HCT116 (cell line): ENCODE measurements around the gene NKX1-1. TPM values are rescaled to one million over a fixed set of nuclear protein-coding genes. Genes with fewer than 3 reads are reported as not detected.

Source experiments
- ATAC-seq: fragments of 200-7000 bp; cut with Tn5 transposase; 2 replicates; pipeline ENCODE4 v1.9.1; 2020; ENCODE audit warnings: mild to moderate bottlenecking, moderate library complexity
- BruUV-seq: library from RNA; stranded (reverse); fragments of 400-500 nt; replicated peaks from 2 replicates; lab custom pipeline; 2021; lab: Mats Ljungman, UMichigan
- CTCF ChIA-PET: fragments of 300-600 bp; sonication (Branson Sonifier 250); formaldehyde crosslinking; loops from one replicate; lab custom pipeline; 2021; ENCODE audit warnings: antibody characterized with exemption; lab: Charles Lee
- POLR2A ChIA-PET: fragments of 300-600, 350-600 bp; sonication (Branson Sonifier 250); formaldehyde crosslinking; loops from one replicate; lab custom pipeline; 2021; ENCODE audit warnings: antibody characterized with exemption; lab: Charles Lee
- RAD21 ChIA-PET, 2 experiments: fragments of 300-600 bp; sonication (Branson Sonifier 250); formaldehyde crosslinking; loops; one replicate each; lab custom pipeline; 2023; ENCODE audit warnings: low total read pairs in 2 of 2; ENCODE audit not compliant: uncharacterized antibody in 2 of 2, unreplicated experiment in 2 of 2, low non-redundant PET in 1 of 2; lab: Charles Lee
- DNase-seq: peaks from one replicate; pipeline ENCODE4 v3.0.0-alpha.2; 2010; ENCODE audit warnings: low read depth, low spot score
- H2AFZ ChIP-seq: fragments of 200-600 bp; shearing (Covaris generic), sonication (generic); 2 replicates; pipeline ENCODE4 v1.6.1; 2017; ENCODE audit warnings: low read depth, mixed run types, mixed read lengths, antibody characterized with exemption, low read length; ENCODE audit not compliant: poor library complexity, severe bottlenecking
- H3K27ac ChIP-seq: 2 replicates; pipeline ENCODE4 v1.5.1; 2012; ENCODE audit warnings: low read depth, low read length
- H3K27me3 ChIP-seq: fragments of 200-600 bp; sonication (generic); 2 replicates; pipeline ENCODE4 v1.6.1; 2016; ENCODE audit warnings: mixed run types, low read length, mixed read lengths; ENCODE audit not compliant: insufficient read depth
- H3K36me3 ChIP-seq, 2 experiments: fragments of 200-500 bp in 1 of 2; fragments of 200-600 bp in 1 of 2; sonication (Bioruptor generic) in 1 of 2; sonication (generic) in 1 of 2; 2 replicates each; pipeline versions ENCODE4 v1.5.1 to v1.6.1; 2014 to 2016; ENCODE audit warnings: low read length in 2 of 2, inconsistent platforms in 1 of 2, mixed read lengths in 1 of 2, mixed run types in 1 of 2; ENCODE audit not compliant: insufficient read depth in 2 of 2, control insufficient read depth in 1 of 2
- H3K4me1 ChIP-seq, 2 experiments: fragments of 200-600 bp in 1 of 2; sonication (generic) in 1 of 2; 2 replicates each; pipeline versions ENCODE4 v1.5.1 to v1.6.1; 2012 to 2017; ENCODE audit warnings: low read length in 2 of 2, inconsistent platforms in 1 of 2, mild to moderate bottlenecking in 1 of 2, mixed read lengths in 1 of 2, mixed run types in 1 of 2, moderate library complexity in 1 of 2; ENCODE audit not compliant: insufficient read depth in 2 of 2, control insufficient read depth in 1 of 2
- H3K4me2 ChIP-seq: fragments of 200-600 bp; sonication (generic); 2 replicates; pipeline ENCODE4 v1.6.1; 2017; ENCODE audit warnings: mixed run types, low read length, mixed read lengths
- H3K4me3 ChIP-seq, 2 experiments: fragments of 200-600 bp in 1 of 2; sonication (generic) in 1 of 2; replicated peaks in 1 of 2; 2 replicates each; pipeline ENCODE4 v1.5.1; 2011 to 2016; ENCODE audit warnings: low read length in 2 of 2, control low read depth in 1 of 2, low read depth in 1 of 2, mild to moderate bottlenecking in 1 of 2, mixed read lengths in 1 of 2, mixed run types in 1 of 2
- H3K79me2 ChIP-seq: fragments of 200-600 bp; sonication (generic); 2 replicates; pipeline ENCODE4 v1.6.1; 2017; ENCODE audit warnings: mild to moderate bottlenecking, mixed run types, low read length, moderate library complexity, mixed read lengths; ENCODE audit not compliant: insufficient read depth
- H3K9ac ChIP-seq: fragments of 200-600 bp; sonication (generic); 2 replicates; pipeline ENCODE4 v1.6.1; 2016; ENCODE audit warnings: low read length, mixed read lengths
- H3K9me2 ChIP-seq: fragments of 200-600 bp; sonication (generic), shearing (Covaris generic); 2 replicates; pipeline ENCODE4 v1.6.1; 2017; ENCODE audit warnings: mixed run types, mild to moderate bottlenecking, moderate library complexity; ENCODE audit not compliant: insufficient read depth
- H3K9me3 ChIP-seq, 2 experiments: fragments of 200-500 bp in 1 of 2; fragments of 200-600 bp in 1 of 2; sonication (Bioruptor generic) in 1 of 2; sonication (generic) in 1 of 2; 2 replicates each; pipeline ENCODE4 v1.6.1; 2014 to 2017; ENCODE audit warnings: low read length in 2 of 2, mixed read lengths in 2 of 2, inconsistent platforms in 1 of 2, low read depth in 1 of 2, mild to moderate bottlenecking in 1 of 2, mixed run types in 1 of 2, moderate library complexity in 1 of 2; ENCODE audit not compliant: control insufficient read depth in 1 of 2, insufficient read depth in 1 of 2
- H4K20me1 ChIP-seq: fragments of 200-600 bp; sonication (generic), shearing (Covaris generic); 2 replicates; pipeline ENCODE4 v1.6.1; 2017; ENCODE audit warnings: mixed run types, mild to moderate bottlenecking, moderate library complexity; ENCODE audit not compliant: insufficient read depth
- CEBPB ChIP-seq: IDR thresholded peaks from 2 replicates; pipeline ENCODE4 v1.6.1; 2012; ENCODE audit warnings: low read depth
- ELF1 ChIP-seq: IDR thresholded peaks from 2 replicates; pipeline ENCODE4 v1.6.1; 2012; ENCODE audit warnings: low read depth, borderline replicate concordance
- EZH2 ChIP-seq: fragments of 200-600 bp; sonication (generic); IDR thresholded peaks from 2 replicates; pipeline ENCODE4 v1.6.1; 2017; ENCODE audit warnings: antibody characterized with exemption, mixed run types
- EZH2phosphoT487 ChIP-seq: fragments of 200-600 bp; IDR thresholded peaks from 2 replicates; pipeline ENCODE4 v1.6.1; 2018; ENCODE audit warnings: antibody characterized with exemption, borderline replicate concordance
- FOSL1 ChIP-seq: IDR thresholded peaks from 2 replicates; pipeline ENCODE4 v1.6.1; 2012; ENCODE audit warnings: low read depth
- JUND ChIP-seq: IDR thresholded peaks from 2 replicates; pipeline ENCODE4 v1.6.1; 2012
- POLR2AphosphoS5 ChIP-seq: IDR thresholded peaks from 2 replicates; pipeline ENCODE4 v1.6.1; 2011; ENCODE audit warnings: mild to moderate bottlenecking, low read depth, low read length, moderate library complexity
- RAD21 ChIP-seq: IDR thresholded peaks from 2 replicates; pipeline ENCODE4 v1.6.1; 2012; ENCODE audit warnings: low read depth, mild to moderate bottlenecking
- SIN3A ChIP-seq: IDR thresholded peaks from 2 replicates; pipeline ENCODE4 v1.6.1; 2012; ENCODE audit warnings: low read depth
- SP1 ChIP-seq: IDR thresholded peaks from 2 replicates; pipeline ENCODE4 v1.6.1; 2012; ENCODE audit warnings: low read depth
- TCF7L2 ChIP-seq: IDR thresholded peaks from 2 replicates; pipeline ENCODE4 v1.7.0; 2011; ENCODE audit warnings: borderline replicate concordance, inconsistent platforms; ENCODE audit not compliant: insufficient read depth, insufficient read length; ENCODE audit errors: extremely low read depth
- ZFX ChIP-seq: fragments of 450-650 bp; IDR thresholded peaks from 2 replicates; pipeline ENCODE4 v1.6.1; 2017
- ZNF274 ChIP-seq: fragments of 200-500 bp; sonication (Bioruptor generic); IDR thresholded peaks from 2 replicates; pipeline ENCODE4 v1.6.1; 2014; ENCODE audit warnings: mild to moderate bottlenecking, low read depth, low read length, inconsistent platforms
- intact Hi-C: fragments of 100-400 bp; cut with micrococcal nuclease; formaldehyde crosslinking; loops from 2 replicates; pipeline ENCODE4 v1.10.0; 2022
- total RNA-seq: library from RNA; stranded (reverse); gene quantifications from one replicate; pipeline ENCODE4 v1.2.1, GENCODE V29; 2021; ENCODE audit not compliant: unreplicated experiment
- TF ChIP-seq, protein P1 (sequence below): IDR thresholded peaks from 2 replicates; pipeline ENCODE4 v1.6.1; 2012
- TF ChIP-seq, protein P2 (sequence below), 3 experiments: fragments of 200-600 bp in 1 of 3; sonication (generic) in 1 of 3; IDR thresholded peaks in 2 of 3; conservative IDR thresholded peaks in 1 of 3; 2 replicates each; pipeline ENCODE4 v1.5.1; 2012 to 2017; ENCODE audit warnings: low read depth in 2 of 3, low read length in 2 of 3, antibody characterized with exemption in 1 of 3, borderline replicate concordance in 1 of 3, control low read depth in 1 of 3, mild to moderate bottlenecking in 1 of 3, mixed read lengths in 1 of 3, mixed run types in 1 of 3, moderate library complexity in 1 of 3; ENCODE audit not compliant: insufficient read depth in 1 of 3

NKX1-1 gene
- total RNA-seq, 1 experiment from 2014 or later = not detected

DNA sequence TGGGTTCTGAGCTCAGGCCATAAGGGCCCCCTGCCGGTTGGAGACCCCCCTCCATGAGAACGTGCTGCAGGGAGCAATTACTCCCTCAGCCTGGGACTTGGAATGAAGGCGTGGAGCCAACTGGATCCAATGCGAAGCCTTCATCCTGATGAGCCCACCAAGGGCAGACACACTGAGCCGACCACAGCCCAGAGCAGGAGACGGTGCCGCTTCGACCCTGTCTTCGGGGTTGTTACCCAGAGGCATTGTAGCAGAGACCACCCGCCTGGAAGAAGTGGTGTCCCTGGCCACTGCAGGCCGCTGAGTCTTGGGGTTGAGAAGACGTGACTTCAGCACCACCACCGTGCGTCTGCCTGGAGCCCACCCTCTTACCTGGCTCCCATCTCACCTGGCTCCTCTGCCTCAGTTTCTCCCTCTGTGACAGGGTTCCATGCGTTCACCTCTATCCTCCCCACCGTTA is 7.0 kb upstream of the NKX1-1 start:
- Histone ChIP-seq H4K20me1 (no peaks in the 10 kb centered on the region), H2AFZ (no peak overlapping the region), H3K27me3 (no peaks in the 10 kb centered on the region), H3K79me2 (no peaks in the 10 kb centered on the region), H3K4me2 (no peak overlapping the region), H3K9me3 (no peaks in the 10 kb centered on the region), H3K4me1 (no peaks in the 10 kb centered on the region), H3K4me3 (no peak overlapping the region), H3K9me2 (no peaks in the 10 kb centered on the region), H3K36me3 (no peaks in the 10 kb centered on the region), H3K9ac (no peak overlapping the region), H3K27ac (no peak overlapping the region)
- intact Hi-C loops = no loop called here
- ChIA-PET RAD21 (no interaction called here), POLR2A (no interaction called here), CTCF (no interaction called here)
- TF ChIP-seq POLR2AphosphoS5 (no peak), FOSL1 (no peak), EZH2 (no peak), ZFX (no peak), ZNF274 (no peak), SP1 (no peak), ELF1 (no peak), EZH2phosphoT487 (no peak)
- TF ChIP-seq, protein P1, sequence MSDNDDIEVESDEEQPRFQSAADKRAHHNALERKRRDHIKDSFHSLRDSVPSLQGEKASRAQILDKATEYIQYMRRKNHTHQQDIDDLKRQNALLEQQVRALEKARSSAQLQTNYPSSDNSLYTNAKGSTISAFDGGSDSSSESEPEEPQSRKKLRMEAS = no peak
- ATAC-seq = no peak
- no TSS peak for BruUV-seq
- DNase-seq = no peak

DNA sequence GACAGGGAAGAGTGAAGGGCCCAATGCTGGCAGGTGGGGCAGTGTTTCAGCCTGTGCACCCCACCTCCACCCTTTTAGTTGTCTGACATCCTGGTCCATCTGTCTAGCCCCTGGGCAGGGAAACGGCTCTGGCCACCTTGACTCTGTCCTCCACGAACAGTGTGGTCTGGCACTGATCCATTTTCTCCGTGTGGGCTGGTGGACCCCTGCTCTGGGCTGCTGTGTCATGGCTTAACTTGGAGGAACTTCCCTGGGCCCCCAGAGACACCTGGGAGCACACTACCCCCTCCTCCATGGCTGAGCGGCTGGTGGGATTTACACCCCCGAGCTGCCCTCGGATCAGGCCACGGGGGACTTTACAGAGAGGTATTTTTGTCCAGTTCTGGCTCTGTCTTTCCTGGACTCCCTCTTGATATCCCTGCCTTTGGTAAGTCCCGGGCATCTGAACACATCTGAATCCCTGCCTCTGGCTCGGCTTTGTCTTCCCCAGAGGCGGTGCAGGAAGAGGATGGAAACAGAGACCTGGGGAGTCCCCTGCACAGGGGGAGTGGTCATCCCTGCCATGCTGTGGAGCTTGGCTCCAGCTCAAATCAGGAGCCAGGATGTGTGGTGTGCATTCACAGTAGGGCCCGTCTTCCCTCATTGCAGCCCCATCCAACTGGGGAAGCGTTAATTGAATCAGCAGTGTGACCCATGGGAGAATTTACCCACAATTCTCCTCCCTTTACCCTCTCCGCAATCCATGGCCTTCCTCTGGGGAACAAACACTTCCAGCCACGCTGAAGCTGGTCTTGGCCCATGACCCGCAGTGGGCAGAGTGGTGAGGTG is 6.3 kb upstream of the NKX1-1 start:
- Histone ChIP-seq H3K4me2 (no peak overlapping the region), H3K79me2 (no peaks in the 10 kb centered on the region), H2AFZ (no peak overlapping the region), H3K27ac (no peak overlapping the region), H3K4me3 (no peak overlapping the region), H3K9me3 (no peaks in the 10 kb centered on the region), H3K9ac (no peak overlapping the region), H3K9me2 (no peaks in the 10 kb centered on the region)
- ChIA-PET CTCF (no interaction called here), POLR2A (no interaction called here)
- DNase-seq (no peak), ATAC-seq (no peak)
- no peak for TF ChIP-seq SP1
- TF ChIP-seq TCF7L2 = no peak
- TF ChIP-seq, protein P1 = no peak
- TF ChIP-seq, protein P2, sequence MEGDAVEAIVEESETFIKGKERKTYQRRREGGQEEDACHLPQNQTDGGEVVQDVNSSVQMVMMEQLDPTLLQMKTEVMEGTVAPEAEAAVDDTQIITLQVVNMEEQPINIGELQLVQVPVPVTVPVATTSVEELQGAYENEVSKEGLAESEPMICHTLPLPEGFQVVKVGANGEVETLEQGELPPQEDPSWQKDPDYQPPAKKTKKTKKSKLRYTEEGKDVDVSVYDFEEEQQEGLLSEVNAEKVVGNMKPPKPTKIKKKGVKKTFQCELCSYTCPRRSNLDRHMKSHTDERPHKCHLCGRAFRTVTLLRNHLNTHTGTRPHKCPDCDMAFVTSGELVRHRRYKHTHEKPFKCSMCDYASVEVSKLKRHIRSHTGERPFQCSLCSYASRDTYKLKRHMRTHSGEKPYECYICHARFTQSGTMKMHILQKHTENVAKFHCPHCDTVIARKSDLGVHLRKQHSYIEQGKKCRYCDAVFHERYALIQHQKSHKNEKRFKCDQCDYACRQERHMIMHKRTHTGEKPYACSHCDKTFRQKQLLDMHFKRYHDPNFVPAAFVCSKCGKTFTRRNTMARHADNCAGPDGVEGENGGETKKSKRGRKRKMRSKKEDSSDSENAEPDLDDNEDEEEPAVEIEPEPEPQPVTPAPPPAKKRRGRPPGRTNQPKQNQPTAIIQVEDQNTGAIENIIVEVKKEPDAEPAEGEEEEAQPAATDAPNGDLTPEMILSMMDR (IDR thresholded peaks at IDR 0.05 in 2 of 3, conservative IDR thresholded peaks at IDR 0.05 in 1 of 3; ENCODE audit: borderline replicate concordance in 1 of 3, insufficient read depth in 1 of 3, low read depth in 2 of 3, low read length in 2 of 3) = no peak
- TF ChIP-seq JUND = no peak
- TF ChIP-seq RAD21 = no peak
- TF ChIP-seq CEBPB = no peak
- no peak for TF ChIP-seq ZNF274
- no peak for TF ChIP-seq SIN3A
- no peak for TF ChIP-seq EZH2phosphoT487
- TF ChIP-seq, all 23 proteins: peak for 0
- intact Hi-C loops = no loop called here
- Histone ChIP-seq H4K20me1 (no peaks in the 10 kb centered on the region), H3K4me1 (no peaks in the 10 kb centered on the region), H3K27me3 (no peaks in the 10 kb centered on the region), H3K36me3 (no peaks in the 10 kb centered on the region)
- BruUV-seq = no TSS peak
- RAD21 ChIA-PET = no interaction called here
